Suppressor macrophage treated with lipopolysaccharide for 1 hour (primary cell): ENCODE data around the gene B3GALT6.

Source experiments
- DNase-seq, 3 donors: peaks; one replicate each; pipeline ENCODE4 v3.0.0-alpha.2; 2020 to 2022

B3GALT6 gene

DNA sequence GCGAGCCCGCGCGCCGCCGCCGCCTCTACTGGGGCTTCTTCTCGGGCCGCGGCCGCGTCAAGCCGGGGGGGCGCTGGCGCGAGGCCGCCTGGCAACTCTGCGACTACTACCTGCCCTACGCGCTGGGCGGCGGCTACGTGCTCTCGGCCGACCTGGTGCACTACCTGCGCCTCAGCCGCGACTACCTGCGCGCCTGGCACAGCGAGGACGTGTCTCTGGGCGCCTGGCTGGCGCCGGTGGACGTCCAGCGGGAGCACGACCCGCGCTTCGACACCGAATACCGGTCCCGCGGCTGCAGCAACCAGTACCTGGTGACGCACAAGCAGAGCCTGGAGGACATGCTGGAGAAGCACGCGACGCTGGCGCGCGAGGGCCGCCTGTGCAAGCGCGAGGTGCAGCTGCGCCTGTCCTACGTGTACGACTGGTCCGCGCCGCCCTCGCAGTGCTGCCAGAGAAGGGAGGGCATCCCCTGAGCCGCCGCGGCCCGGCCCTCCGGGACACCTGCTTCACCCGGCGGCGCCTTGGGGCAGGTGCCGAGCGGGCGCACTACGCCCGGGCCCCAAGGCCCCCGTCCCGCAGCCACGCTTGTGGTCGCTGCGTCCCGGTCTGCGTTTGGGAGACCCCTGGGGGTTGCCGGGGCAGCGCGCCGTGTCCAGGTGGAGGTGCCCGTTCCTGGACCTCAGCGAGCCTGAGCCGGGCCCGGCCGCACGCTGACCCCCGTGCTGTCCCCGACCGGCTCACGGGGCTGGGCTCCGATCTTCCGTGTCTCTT, 944 bp downstream of the B3GALT6 start:
- DNase-seq = no peak

DNA sequence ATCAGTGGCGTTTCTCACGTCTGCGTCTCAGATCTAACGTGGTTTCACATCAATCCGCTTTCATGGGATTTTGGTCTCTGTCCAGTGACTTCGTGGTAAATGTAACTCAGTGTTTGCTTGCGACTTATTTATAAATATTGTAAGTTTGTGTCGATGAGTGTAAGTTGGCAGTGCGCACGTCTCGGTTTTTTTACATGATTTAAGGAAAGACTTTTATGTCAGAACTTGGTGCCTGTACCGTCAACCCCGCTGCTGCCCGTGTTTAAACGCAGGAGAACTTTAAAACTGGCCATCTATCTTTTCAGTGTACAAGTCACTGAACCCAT, 1.5 kb downstream of the B3GALT6 start:
- no peak for DNase-seq

- DNase-seq = no peak
Observed at GRCh38 chr1:1234180-1234808, 2.3 kb downstream of the B3GALT6 start.

GRCh38 chr1:1235016-1235744, 3.1 kb downstream of the B3GALT6 start:
- DNase-seq = no peak

- DNase-seq = no peak
Observed at GRCh38 chr1:1236176-1236763, 4.2 kb downstream of the B3GALT6 start.

DNA sequence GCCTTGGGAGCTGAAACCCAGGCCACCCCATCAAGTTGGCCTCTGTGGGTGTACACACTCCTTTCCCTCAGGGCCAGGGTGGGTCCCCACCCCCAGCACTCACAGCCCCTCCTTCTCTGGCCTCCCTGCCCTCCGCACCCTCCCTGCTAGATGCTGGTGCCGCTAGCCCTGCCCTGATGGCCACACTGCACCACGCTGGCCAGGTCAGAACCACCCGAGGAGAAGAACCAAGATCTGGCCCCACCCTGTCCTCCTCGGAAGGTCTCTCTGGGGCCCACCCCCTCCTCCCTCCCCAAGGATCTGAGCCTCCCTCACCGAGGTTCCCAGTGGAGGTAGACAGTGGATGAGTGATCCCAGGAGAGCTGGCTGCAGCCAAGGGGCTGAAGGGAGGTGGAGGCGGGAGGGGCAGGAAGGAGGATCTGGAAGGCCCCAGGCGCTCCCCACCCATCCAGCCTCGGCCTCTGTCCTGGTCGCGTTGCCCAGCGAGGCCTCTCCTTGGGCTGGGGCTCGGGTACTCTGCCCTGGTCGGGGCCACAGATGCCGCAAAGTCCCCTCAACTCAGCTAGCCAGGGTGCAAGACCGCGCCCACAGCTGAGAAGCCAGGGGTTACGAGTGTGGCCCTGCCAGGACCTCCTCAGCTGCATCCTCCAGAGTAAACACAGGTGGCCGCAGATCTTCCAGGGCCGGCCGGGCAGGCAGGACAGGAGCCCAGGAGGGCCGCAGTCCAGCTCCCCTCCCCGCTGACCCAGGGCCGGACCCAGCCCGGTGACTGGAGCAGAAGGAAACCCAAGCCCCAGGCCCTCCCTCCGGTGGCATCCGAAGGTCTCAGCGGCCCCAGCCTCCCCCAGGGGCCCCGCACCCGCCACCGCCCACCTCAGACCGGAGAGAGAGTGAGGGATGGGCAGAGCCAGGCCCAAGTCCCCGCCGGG, 5.2 kb downstream of the B3GALT6 start:
- DNase-seq = no peak

DNA sequence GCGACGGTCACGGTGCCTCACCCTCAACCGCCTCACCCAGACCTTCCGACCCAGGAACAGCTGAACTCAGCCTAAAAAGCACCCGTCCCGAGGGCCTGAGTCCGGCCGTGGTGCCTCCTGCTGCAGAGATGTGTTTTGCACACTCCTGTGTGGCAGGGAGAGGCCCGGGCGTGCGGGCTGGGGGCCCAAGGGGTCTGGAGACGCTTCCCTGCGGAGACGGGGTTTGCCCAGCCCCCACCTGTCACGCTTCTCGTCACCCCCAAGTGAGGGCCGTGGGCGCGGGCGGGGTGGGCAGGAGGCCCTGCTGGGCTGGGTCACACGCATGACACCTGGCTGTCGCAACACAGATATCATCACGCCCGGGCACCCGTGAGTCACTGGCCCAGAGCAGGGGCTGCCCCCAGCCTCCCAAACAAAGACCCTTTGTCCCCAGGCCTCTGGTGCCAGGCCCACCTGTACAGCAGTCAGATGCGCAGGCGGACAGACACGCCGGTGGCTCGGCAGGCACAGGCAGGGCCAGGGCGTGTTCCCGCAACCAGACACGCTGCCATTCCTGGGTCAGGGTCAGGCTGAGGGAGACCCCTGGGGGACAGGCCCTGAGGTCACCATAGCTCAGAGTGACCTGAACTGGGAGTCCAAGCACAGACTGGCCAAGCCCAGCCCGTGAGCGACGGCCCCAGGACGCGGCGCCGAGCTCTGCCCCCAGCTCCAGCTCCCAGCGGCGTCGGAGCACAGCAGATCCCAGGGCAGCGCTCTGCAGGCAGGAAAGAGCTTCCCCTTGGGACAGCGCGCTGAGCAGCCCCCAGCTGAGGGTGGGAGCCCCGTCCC, 6.1 kb downstream of the B3GALT6 start:
- no peak for DNase-seq

DNA sequence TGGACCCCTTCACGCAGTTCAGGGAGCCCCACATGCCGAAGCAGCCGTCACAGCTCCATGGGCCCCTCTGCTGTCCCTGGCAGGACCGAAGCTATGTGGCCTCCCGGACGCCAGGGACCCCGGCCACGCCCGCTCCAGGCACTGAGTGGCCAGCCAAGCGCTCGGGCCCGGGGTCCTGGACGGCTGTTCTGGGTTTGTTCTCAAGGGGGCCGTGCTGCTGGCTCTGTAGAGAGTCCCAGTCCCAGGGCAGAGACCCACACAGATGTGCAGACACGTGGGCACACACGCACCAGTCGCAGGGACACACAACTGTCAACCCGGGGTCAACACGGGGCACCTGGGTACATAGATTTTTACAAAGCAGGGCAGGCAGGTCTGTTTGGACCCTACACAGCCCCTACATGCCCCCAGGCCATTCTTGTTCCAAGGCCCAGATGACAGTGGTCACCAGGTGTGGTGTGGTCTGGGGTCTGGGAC, 6.7 kb downstream of the B3GALT6 start:
- no peak for DNase-seq

DNA sequence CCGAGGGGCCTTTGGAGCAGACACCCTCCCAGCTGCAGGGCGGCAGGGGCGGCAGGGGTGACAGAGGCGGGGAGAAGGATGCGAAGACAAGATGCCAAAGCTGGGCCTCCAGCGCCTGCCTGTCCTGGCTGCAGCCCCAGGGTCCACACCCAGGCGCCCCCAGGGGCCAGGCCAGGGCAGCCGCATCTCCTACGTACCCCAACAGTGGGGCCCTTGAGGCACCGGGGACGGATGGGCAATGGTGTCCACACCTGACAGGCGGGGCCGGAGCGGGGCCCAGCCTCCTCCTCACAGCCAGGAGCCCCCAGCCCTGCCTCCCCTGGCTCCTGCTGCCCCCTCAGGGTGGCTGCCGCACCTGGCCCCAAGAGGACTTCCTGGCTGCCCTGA, 7.2 kb downstream of the B3GALT6 start:
- DNase-seq = no peak

- no peak for DNase-seq
Observed at GRCh38 chr1:1239614-1240347, 7.7 kb downstream of the B3GALT6 start.

DNA sequence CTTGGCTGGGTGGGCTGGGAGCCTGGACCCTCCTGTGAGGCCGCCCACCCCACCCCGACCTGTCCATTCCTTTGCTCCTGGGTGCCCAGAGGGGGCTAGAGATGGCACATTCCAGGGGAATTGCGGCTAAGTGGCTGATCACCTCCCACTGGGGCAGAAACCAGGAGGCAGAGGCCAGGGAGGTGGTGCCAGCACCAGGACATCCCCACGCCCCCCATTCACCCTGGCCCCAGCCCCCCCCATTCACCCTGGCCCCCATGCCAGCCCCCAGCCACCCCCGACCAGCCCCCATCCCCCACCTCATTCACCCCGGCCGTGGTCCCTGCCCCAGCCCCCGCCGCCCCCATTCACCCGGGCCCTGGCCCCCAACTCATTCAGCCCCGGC, 8.3 kb downstream of the B3GALT6 start:
- DNase-seq = no peak

- no peak for DNase-seq
Observed at GRCh38 chr1:1240822-1241587, 9.0 kb downstream of the B3GALT6 start.

DNA sequence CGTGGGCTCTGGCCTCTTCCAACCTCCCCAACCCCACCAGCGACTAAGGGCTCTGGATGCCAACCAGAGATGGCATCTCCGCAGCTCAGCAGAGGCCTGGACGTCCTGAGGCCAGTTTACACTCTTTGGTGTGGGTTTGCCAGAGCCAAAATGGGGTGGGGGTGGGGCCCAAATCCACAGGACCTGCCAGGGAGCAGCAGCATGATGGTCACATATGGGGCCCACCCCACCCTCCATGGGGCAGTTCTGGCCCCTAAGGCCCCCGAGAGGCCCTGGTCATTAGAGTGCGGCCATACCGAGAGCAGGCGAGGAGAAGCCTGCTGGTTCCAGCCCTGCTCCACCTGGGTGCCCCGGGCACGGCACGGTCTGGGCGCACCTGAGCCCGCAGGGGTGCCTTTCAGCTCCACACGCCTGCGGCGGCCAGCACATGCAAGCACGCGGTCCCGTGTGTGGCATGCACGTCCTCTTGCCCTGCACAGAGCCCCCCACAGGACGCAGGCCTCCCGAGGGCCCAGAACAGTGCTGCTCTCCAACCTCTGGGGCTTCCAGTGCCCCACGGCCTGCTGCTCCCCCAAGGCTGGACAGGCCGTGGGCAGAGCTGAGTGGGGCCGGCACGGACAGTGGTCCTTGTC, 9.7 kb downstream of the B3GALT6 start:
- no peak for DNase-seq

DNA sequence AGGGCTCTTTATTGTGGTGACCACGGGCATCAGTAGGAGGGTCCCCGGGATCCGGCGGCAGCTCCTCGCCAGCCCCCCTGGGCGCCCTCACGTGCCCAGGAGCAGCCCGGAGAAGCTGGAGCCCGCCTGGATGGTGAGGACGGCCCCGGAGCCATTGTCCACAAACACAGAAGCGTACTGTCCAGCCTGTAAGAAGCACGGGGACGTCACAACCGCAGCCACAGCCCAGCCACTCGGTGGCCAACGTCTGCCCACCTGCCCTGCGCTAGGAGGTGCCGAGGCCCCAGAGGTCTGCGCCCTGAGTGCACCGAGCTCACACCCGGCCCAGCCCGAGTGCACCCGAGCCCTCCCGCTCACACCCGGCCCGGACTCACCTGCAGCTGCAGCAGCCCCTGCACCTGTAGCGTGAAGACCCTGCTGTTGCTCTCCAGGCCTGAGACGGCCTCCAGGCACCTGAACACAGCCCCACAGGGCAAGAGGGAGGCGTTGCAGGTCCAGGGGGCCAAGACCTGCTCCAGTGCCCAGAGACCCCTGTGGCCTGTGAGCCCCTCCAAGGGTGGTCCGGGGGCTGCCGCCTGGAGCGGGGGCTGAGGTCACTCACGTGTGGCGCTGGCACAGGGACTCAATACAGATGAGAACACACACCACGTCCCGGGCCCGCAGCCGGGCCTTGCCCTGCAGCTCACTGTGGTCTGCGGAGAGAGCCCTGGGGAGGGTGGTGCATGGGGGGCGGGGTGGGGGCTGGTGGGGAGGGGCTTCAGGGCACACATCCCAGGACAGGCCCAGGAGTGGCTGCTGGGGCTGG, 10.6 kb downstream of the B3GALT6 start:
- DNase-seq = no peak

GRCh38 chr1:1243266-1243660, 11.2 kb downstream of the B3GALT6 start:
- no peak for DNase-seq

DNA sequence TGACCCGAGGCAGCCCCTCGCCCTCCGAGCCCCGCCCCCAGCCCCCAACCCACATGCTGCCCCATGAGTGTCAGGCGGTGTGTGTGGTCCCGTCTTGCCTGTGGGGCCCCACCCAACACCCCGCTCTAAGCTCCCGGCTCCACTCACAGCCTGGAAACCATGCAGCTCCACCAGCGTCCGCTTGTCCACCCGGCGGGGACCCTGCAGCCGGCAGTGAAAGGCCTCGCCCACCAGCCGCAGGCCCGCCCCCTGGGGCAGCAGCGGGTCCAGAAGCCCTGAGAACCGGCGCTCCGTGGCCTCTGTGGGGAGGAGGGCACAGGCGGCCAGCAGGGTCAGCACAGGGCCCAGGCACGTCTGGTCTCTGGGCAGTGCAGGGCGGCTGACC, 11.8 kb downstream of the B3GALT6 start:
- no peak for DNase-seq

- no peak for DNase-seq
Observed at GRCh38 chr1:1244192-1244811, 12.3 kb downstream of the B3GALT6 start.

- no peak for DNase-seq
Observed at GRCh38 chr1:1245178-1245816, 13.3 kb downstream of the B3GALT6 start.
